Measurements from ENCODE around the gene P2RX5.
A peak's percentile ranks its signal among the peaks of the same experiment; 100 is the strongest.

P2RX5 gene

GRCh38 chr17:3695723-3696411 is at the start of gene P2RX5:
Gene P2RX5, minus strand, starts transcription at chr17:3696155. Its CDS starts 150 bp downstream, at chr17:3696005.
- Histone ChIP-seq H2AFZ (ENCODE audit: low read length) (peak within 1 kb of the TSS; percentile 86), H3K9me2 (replicated peaks; ENCODE audit: low read depth, low read length) (no peaks in the 10 kb centered on the region), H3K36me3 (ENCODE audit: insufficient read depth, low read length) (peaks cover 4% of the 10 kb centered on the region; the same call in 1 of the 2 replicates), H3F3A (ENCODE audit: low read depth) (no peaks in the 10 kb centered on the region; the same call in 1 of the 2 replicates), H3K9me3 (ENCODE audit: insufficient read depth, low read depth, low read length) (no peaks in the 10 kb centered on the region), H3K27me3 (ENCODE audit: insufficient read depth, low read length, poor library complexity, severe bottlenecking) (no peaks in the 10 kb centered on the region), H3K4me1 (ENCODE audit: insufficient read depth, low read length, poor library complexity, severe bottlenecking) (peaks cover 42% of the 10 kb centered on the region), H3K4me3 (ENCODE audit: low read length, poor library complexity, severe bottlenecking) (peak within 1 kb of the TSS; percentile 96), H3K9ac (ENCODE audit: low read depth, low read length, poor library complexity, severe bottlenecking) (peak within 1 kb of the TSS; percentile 92), H3K4me2 (ENCODE audit: low read depth, low read length, poor library complexity, severe bottlenecking) (peak within 1 kb of the TSS; percentile 91), H4K20me1 (ENCODE audit: insufficient read depth, low read length, poor library complexity, severe bottlenecking) (peaks cover 21% of the 10 kb centered on the region), H3K79me2 (ENCODE audit: insufficient read depth, low read length) (peaks cover 47% of the 10 kb centered on the region)
- no peak for TF ChIP-seq EZH2phosphoT487 (IDR thresholded peaks at IDR 0.05; ENCODE audit: borderline replicate concordance)
- no peak for TF ChIP-seq CTCF (conservative IDR thresholded peaks at IDR 0.05; ENCODE audit: low read length)

- Histone ChIP-seq H2AFZ (ENCODE audit: low read length) (no peak overlapping the region), H3K4me2 (ENCODE audit: low read depth, low read length, poor library complexity, severe bottlenecking) (no peak overlapping the region), H3K4me3 (ENCODE audit: low read length, poor library complexity, severe bottlenecking) (no peak overlapping the region), H3K9ac (ENCODE audit: low read depth, low read length, poor library complexity, severe bottlenecking) (no peak overlapping the region), H3F3A (ENCODE audit: low read depth) (no peaks in the 10 kb centered on the region), H3K27me3 (ENCODE audit: insufficient read depth, low read length, poor library complexity, severe bottlenecking) (no peaks in the 10 kb centered on the region), H3K9me2 (replicated peaks; ENCODE audit: low read depth, low read length) (no peaks in the 10 kb centered on the region), H3K79me2 (ENCODE audit: insufficient read depth, low read length) (no peaks in the 10 kb centered on the region), H4K20me1 (ENCODE audit: insufficient read depth, low read length, poor library complexity, severe bottlenecking) (no peaks in the 10 kb centered on the region), H3K36me3 (ENCODE audit: insufficient read depth, low read length) (no peaks in the 10 kb centered on the region), H3K4me1 (ENCODE audit: insufficient read depth, low read length, poor library complexity, severe bottlenecking) (peaks cover 7% of the 10 kb centered on the region), H3K9me3 (ENCODE audit: insufficient read depth, low read depth, low read length) (no peaks in the 10 kb centered on the region)
- TF ChIP-seq EZH2phosphoT487 (IDR thresholded peaks at IDR 0.05; ENCODE audit: borderline replicate concordance) (no peak), CTCF (conservative IDR thresholded peaks at IDR 0.05; ENCODE audit: low read length) (no peak)
Observed at GRCh38 chr17:3745071-3745470, 49.1 kb upstream of the P2RX5 start.

GRCh38 chr17:3744014-3744413 is 48.1 kb upstream of the P2RX5 start:
- Histone ChIP-seq H3K9me2 (replicated peaks; ENCODE audit: low read depth, low read length) (no peaks in the 10 kb centered on the region), H4K20me1 (ENCODE audit: insufficient read depth, low read length, poor library complexity, severe bottlenecking) (no peaks in the 10 kb centered on the region), H3K36me3 (ENCODE audit: insufficient read depth, low read length) (no peaks in the 10 kb centered on the region), H3K4me3 (ENCODE audit: low read length, poor library complexity, severe bottlenecking) (no peak overlapping the region), H3K9me3 (ENCODE audit: insufficient read depth, low read depth, low read length) (no peaks in the 10 kb centered on the region), H3K27me3 (ENCODE audit: insufficient read depth, low read length, poor library complexity, severe bottlenecking) (no peaks in the 10 kb centered on the region), H3K4me1 (ENCODE audit: insufficient read depth, low read length, poor library complexity, severe bottlenecking) (peaks cover 5% of the 10 kb centered on the region), H2AFZ (ENCODE audit: low read length) (no peak overlapping the region), H3K79me2 (ENCODE audit: insufficient read depth, low read length) (no peaks in the 10 kb centered on the region), H3K4me2 (ENCODE audit: low read depth, low read length, poor library complexity, severe bottlenecking) (no peak overlapping the region), H3F3A (ENCODE audit: low read depth) (no peaks in the 10 kb centered on the region), H3K9ac (ENCODE audit: low read depth, low read length, poor library complexity, severe bottlenecking) (no peak overlapping the region)
- TF ChIP-seq CTCF (conservative IDR thresholded peaks at IDR 0.05; ENCODE audit: low read length): no peak
- TF ChIP-seq EZH2phosphoT487 (IDR thresholded peaks at IDR 0.05; ENCODE audit: borderline replicate concordance): no peak

All from Loucy (cell line).